Measurements from ENCODE around the gene LIPC.

LIPC gene

GRCh38 chr15:58551764-58552504, 120.1 kb downstream of the LIPC start:
- Histone ChIP-seq H3K36me3 (ENCODE audit: control insufficient read depth in 2 of 2, insufficient read depth in 1 of 2, low read length in 2 of 2) (no peaks in the 10 kb centered on the region), H3K9me3 (ENCODE audit: control insufficient read depth, insufficient read depth, low read depth, low read length) (no peaks in the 10 kb centered on the region), H3K4me1 (ENCODE audit: control insufficient read depth, insufficient read depth, low read length) (no peaks in the 10 kb centered on the region), H3K27ac (ENCODE audit: extremely low read depth, low read depth, low read length) (no peak overlapping the region), H3K4me3 (ENCODE audit: low read depth, low read length) (no peak overlapping the region)
- no peak for TF ChIP-seq SALL2 (tag by site-specific recombination; IDR thresholded peaks at IDR 0.05; ENCODE audit: borderline replicate concordance)
- TF ChIP-seq ZBTB44 (tag by site-specific recombination; IDR thresholded peaks at IDR 0.05) = no peak
- no peak for TF ChIP-seq ZNF24 (tag by site-specific recombination; IDR thresholded peaks at IDR 0.05)
- TF ChIP-seq ZNF560 (tag by site-specific recombination; IDR thresholded peaks at IDR 0.05; ENCODE audit: borderline replicate concordance) = no peak
- no peak for TF ChIP-seq ZNF280C (tag by site-specific recombination; IDR thresholded peaks at IDR 0.05)
- TF ChIP-seq ZSCAN4 (tag by site-specific recombination; IDR thresholded peaks at IDR 0.05) = no peak
- CTCF ChIA-PET = no interaction called here
- POLR2A ChIA-PET = no interaction called here

- H3K36me3 ChIP-seq (ENCODE audit: control insufficient read depth in 2 of 2, insufficient read depth in 1 of 2, low read length in 2 of 2) = no peaks in the 10 kb centered on the region
- no peaks in the 10 kb centered on the region for H3K4me1 ChIP-seq (ENCODE audit: control insufficient read depth, insufficient read depth, low read length)
- no peak overlapping the region for H3K4me3 ChIP-seq (ENCODE audit: low read depth, low read length)
- H3K9me3 ChIP-seq (ENCODE audit: control insufficient read depth, insufficient read depth, low read depth, low read length) = no peaks in the 10 kb centered on the region
- POLR2A ChIA-PET = no interaction called here
- CTCF ChIA-PET = no interaction called here
- no peak overlapping the region for H3K27ac ChIP-seq (ENCODE audit: extremely low read depth, low read depth, low read length)
- TF ChIP-seq ZNF785 (tag by site-specific recombination; IDR thresholded peaks at IDR 0.05) (no peak), ZNF623 (tag by site-specific recombination; IDR thresholded peaks at IDR 0.05) (no peak), ZNF701 (tag by site-specific recombination; IDR thresholded peaks at IDR 0.05) (no peak), TCF7L2 (IDR thresholded peaks at IDR 0.05; ENCODE audit: borderline replicate concordance, low read depth, low read length) (no peak), ZIC2 (tag by site-specific recombination; IDR thresholded peaks at IDR 0.05) (no peak)
Observed at GRCh38 chr15:58552505-58553364, 120.9 kb downstream of the LIPC start.

- no peak for TF ChIP-seq ZNF837 (tag by site-specific recombination; IDR thresholded peaks at IDR 0.05)
- no peak for TF ChIP-seq REPIN1 (tag by site-specific recombination; IDR thresholded peaks at IDR 0.05; ENCODE audit: low read depth)
- 0 out of 2 replicates have a peak, but pooled peaks have one; percentile 10 for TF ChIP-seq PRDM1 (tag by site-specific recombination; IDR thresholded peaks at IDR 0.05)
- no peak for TF ChIP-seq PBX3 (CRISPR knock-in tag; IDR thresholded peaks at IDR 0.05)
- TF ChIP-seq BCL11A (tag by site-specific recombination; IDR thresholded peaks at IDR 0.05; ENCODE audit: low read depth) = no peak
- CTCF ChIA-PET = no interaction called here
- Histone ChIP-seq H3K27ac (ENCODE audit: extremely low read depth, low read depth, low read length) (no peak overlapping the region), H3K9me3 (ENCODE audit: control insufficient read depth, insufficient read depth, low read depth, low read length) (no peaks in the 10 kb centered on the region), H3K4me1 (ENCODE audit: control insufficient read depth, insufficient read depth, low read length) (no peaks in the 10 kb centered on the region), H3K4me3 (ENCODE audit: low read depth, low read length) (no peak overlapping the region), H3K36me3 (ENCODE audit: control insufficient read depth in 2 of 2, insufficient read depth in 1 of 2, low read length in 2 of 2) (no peaks in the 10 kb centered on the region)
- POLR2A ChIA-PET = no interaction called here
Observed at GRCh38 chr15:58553365-58553918, 121.7 kb downstream of the LIPC start.

Data from HEK293 (cell line).